GM18499 (cell line): Measurements from ENCODE around the gene HSPBAP1.

Source experiments
- ATAC-seq: cut with Tn5 transposase; IDR thresholded peaks from one replicate; pipeline ENCODE4 v1.9.1; 2021; ENCODE audit warnings: moderate number of reproducible peaks; ENCODE audit not compliant: insufficient read depth, unreplicated experiment

The HSPBAP1 gene, protein sequence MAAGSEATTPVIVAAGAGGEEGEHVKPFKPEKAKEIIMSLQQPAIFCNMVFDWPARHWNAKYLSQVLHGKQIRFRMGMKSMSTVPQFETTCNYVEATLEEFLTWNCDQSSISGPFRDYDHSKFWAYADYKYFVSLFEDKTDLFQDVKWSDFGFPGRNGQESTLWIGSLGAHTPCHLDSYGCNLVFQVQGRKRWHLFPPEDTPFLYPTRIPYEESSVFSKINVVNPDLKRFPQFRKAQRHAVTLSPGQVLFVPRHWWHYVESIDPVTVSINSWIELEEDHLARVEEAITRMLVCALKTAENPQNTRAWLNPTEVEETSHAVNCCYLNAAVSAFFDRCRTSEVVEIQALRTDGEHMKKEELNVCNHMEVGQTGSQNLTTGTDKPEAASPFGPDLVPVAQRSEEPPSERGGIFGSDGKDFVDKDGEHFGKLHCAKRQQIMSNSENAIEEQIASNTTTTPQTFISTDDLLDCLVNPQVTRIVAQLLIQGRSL

DNA sequence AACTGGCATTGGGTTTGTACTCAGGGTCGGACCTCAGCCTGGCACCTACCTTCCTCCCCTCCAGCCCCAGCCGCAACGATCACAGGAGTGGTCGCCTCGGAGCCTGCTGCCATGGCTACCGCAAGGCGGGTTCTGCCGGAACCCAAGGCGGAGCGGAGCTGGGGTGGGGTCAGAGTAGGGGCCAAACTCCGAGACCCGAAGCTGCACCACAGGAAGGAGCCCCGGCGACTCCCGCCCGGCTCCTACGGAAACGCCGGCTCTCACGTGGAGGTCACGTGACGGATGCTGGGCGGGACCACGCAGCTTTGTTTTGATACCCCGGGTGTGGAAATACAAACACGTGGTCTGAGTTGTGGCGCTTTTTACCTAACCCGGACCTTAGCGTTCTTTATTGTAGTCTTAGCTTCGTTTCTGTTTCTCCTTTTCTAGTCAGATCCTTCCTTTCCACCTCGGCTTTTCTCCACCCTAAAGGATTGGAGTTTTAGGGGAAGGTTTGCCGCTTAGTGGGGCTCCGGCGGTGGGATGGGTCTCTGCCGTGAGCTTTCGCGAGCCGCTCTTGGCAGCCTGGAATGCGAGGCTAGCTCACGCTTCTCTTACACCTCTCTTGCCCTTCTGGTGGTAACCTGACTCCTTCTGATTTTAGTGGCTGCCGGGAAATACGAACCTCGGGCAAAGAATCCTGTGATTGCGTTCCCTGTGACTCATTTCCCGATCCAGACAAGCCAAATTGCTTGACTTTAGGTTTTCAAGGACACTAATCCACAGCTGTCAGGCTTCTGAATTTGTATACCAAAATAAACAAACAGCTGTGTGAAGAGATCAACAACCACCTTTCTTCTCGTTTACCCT lies at the start of gene HSPBAP1:
Gene HSPBAP1 (minus strand): TSS at position 264 of the 849 bp plus-strand sequence. CDS start 151 bp downstream, at position 113.
- ATAC-seq: no peak

DNA sequence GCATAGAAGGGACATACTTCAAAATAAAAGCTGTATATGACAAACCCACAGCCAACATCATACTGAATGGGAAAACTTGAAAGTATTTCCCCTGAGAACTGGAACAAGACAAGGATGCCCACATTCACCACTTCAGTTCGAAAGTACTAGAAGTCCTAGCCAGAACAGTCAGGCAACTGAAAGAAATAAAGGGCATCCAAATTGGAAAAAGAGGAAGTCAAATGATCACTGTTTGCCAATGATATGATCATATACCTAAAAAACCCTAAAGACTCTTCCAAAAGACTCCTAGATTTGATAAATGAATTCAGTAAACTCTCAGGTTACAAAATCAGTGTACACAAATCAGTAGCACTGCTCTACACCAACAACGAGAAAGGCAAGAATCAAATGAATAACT lies 42.0 kb upstream of the HSPBAP1 start:
- no peak for ATAC-seq

DNA sequence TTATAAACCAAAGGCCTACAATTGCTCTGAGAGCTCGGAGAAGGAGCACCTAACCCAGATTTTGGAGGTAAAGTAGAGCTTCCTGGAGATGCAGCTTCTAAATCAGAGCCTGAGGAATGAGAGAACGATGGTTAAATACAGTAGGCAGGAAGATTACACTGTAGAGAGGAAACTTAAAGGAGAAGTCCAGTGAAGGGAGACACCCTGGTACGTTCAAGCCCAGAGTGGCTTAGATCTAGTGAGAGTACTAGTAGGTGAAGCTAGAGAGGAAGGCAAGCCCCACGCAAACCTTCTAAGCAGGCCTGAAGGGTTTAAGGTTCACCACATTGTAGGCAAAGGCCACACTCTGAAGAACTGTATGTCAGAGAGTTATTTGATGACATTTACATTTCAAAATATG lies 34.6 kb upstream of the HSPBAP1 start:
- ATAC-seq: no peak

DNA sequence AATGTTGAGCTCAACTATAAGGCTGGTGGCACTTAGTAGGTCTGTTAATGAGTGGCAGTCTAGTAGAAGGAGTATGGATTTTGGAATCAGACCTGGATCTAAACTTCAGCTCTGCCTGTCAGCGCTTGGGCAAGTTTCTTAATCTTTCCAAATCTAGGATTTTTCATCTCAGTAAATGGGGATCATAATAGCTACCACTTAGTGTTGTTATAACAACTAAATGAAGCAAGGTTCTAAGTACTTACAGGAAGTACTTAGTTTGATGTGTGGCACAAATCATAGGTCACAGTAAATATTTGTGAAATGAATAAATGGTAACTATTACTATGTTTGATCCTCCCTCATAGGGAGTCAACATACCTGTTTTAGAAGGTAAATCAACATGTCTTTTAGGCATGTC lies 32.6 kb upstream of the HSPBAP1 start:
- ATAC-seq: no peak

DNA sequence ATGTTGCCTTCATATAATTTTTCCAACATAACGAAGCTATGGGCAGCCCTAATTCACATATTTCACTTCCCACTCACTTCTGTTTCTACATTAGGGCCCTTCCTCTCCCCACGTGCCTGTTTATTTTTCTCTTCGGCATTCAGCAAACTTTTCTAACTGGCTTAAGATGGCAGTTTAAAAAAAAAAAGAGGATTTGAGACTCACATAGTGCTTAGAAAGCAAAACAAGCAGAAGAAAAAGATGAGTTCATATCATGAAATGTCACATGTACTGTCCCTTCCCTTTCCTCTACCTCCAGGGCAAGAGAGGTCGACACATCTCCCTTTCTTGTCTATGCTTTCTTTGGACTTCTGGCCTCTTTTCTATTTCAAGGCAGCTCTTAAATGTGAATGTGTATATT lies 31.8 kb upstream of the HSPBAP1 start:
- no peak for ATAC-seq

DNA sequence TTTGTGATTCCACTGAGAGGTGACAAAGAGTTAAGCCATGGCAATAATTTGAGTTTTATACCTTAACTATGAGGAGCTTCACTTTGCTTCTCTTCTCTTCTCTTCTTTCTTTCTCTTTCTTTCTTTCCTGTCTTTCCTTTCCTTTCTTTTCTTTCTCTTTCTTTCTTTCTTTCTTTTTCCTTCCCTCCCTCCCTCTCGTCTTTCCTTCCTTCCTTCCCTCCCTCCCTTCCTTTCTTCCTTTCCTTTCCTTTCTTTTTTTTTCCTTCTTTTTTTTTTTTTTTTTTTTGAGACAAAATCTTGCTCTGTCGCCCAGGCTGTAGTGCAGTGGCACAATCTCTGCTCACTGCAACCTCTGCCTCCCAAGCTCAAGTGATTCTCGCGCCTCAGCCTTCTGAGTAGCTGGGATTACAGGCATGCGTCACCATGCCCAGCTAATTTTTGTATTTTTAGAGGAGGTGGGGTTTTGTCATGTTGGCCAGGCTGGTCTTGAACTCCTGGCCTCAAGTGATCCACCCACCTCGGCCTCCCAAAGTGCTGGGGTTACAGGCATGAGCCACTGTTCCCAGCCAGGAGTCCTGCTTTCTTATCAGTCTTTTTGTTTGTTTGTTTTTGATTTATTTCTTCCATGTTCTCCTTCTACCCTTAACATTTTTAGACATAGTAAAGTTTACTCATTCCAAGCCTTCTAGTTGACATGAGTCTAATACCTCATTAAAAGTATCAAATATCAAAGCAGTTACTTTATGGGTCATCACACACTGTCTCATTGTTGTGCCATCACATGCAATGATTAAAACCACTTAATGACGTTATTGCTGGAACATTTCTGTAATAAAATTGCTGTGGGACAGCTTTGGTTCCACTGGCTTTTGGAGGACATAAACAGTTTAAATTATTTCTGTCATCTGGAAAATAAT lies 31.1 kb upstream of the HSPBAP1 start:
- no peak for ATAC-seq

DNA sequence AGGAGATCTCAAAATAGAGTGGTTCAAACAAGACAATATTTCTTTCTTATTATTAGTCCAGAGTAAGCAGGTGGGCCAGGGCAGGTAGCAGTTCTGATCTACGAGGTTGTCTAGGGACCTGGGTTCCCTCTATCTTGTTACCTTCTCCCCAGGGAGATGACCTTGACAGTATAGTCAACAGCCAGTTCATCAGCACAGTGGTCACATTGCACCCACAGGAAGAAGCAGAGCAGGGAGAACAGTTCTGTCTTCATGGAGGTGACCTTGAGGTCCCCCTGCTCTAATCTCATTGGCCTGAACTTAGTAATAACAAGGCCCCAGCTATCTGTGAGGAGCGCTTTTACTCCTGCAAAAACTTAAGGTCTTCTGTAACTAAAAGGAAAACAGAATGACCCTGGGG lies 23.0 kb upstream of the HSPBAP1 start:
- ATAC-seq: no peak

DNA sequence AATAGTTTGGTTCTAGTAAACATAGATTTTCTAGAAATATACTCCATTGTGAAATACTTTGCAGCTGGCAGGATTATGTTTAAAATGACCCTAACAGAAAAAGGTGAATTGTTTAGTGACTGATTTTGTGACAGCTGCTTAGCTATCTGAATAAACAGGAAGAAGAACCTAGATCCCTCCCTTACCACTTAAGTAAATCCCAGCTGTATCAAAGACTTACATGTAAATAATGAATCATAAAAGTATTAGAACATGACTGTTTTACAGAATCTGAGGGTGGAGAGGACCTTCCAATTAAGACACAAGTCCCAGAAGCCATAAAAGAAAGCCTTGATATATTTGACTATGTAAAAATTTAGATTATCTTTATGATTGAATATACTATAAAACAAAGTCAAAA lies 17.1 kb upstream of the HSPBAP1 start:
- ATAC-seq: no peak

DNA sequence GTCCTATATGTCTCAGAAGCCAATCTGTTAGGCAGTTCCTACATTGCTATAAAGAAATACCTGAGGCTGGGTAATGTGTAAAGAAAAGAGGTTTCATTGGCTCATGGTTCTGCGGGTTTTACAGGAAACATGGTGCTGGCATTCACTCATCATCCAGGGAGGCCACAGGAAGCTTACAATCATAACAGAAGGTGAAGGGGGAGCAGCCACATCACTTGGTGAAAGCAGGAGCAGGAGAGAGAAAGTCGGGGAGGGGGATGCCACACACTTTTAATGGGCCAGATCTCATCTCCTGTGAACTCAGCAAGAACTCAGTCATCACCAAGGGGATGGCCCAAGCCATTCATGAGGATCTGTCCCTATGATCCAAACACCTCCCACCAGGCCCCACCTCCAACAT lies 10.3 kb upstream of the HSPBAP1 start:
- ATAC-seq: no peak

DNA sequence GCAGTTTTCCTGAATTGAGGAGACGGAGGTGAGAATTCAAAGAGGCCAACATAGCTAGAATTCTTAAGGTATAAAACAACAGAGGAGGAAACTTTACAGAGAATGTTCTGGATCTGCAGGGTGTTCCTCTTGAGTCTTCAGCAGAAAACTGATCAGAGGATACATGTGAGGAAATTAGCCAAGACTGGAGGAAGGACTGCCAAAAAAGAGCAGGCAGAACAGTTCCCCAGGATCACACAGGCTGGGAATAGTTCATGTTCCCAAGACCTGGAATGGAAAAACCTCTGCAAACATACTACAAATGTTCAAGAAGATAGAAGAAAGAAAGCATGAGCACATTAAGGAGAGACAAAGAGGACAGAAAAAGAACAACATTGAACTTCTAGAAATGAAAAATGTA lies 8.7 kb upstream of the HSPBAP1 start:
- ATAC-seq: no peak

DNA sequence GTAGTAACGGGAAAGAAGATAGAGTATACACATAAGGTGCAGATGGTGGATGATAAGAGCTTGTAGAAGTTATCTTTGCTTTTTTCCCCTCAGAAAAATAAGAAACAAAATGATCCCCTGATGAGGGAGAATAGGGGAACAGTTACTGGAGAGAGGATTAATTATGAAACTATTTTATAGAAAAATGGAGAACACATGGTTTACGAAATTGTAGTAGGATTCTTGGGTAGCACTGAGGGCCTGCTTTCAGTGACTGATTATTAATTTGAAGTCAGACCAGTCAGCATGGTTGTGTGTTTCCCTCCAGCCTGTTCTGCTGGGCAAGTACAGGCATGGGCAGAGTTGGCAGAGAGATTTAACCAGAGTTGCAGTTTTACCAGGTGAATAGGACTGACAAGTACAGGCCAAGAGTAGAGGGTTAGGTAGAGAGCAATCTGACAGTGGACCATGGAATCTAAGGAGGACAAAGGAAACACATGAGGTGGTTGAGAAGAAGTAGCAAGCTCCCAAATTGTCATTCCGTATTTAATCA lies 7.1 kb upstream of the HSPBAP1 start:
- ATAC-seq: no peak

DNA sequence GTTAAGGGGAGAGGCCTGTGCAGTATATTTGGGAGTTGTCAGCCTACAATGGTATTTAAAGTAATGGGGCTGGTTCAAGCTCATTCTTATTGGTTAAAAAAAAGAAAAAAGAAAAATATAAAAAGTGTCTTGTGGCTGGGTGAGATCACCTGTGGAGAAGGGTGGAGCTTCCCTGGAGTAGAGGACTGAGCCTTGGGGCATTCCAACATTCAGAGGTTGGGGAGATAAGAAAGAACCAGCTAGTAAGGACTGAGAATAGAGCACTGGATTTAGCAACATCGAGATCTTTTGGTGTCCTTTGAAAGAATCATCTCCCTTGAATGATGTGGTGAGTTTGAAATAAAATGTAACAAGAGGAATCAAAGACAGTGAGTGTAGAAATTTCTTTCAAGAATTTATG lies 6.4 kb upstream of the HSPBAP1 start:
- ATAC-seq: no peak

DNA sequence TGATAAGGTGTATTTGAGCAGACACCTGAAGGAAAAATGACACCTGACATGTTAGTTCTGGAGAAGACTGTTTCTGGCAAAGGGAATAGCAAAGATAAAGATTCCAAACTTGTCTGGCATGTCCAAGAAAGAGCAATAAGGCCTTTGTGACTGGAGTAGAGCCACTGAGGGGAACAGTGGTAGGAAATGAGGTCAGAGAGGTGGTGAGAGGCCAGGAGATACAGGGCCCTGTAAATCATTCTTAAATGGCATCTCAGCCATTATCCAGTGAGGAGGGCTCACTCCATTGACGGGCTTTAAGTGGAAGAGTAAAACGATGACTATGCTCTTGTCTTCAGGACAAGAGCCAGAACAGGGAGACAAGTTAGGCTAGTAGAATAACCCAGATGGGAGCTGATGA lies 5.7 kb upstream of the HSPBAP1 start:
- no peak for ATAC-seq

DNA sequence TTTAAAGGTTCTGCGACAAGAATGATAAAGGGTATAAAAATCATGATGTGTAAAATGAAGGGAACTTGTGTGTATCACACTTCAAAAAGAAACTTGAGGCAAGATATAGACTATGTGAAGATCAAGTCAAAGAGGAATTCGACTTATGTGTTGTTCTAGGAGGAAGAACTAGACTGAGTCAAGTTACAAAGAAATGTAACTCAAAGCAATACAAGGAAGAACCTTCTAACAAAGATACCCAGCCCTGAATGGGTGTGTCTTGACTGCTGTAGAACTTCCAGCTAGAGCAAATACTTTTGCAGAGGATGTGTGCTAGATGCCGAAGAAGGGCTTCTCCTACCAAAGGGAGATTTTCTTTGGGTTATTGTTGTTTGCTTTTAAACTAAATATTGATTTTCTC lies 3.7 kb upstream of the HSPBAP1 start:
- ATAC-seq: no peak

DNA sequence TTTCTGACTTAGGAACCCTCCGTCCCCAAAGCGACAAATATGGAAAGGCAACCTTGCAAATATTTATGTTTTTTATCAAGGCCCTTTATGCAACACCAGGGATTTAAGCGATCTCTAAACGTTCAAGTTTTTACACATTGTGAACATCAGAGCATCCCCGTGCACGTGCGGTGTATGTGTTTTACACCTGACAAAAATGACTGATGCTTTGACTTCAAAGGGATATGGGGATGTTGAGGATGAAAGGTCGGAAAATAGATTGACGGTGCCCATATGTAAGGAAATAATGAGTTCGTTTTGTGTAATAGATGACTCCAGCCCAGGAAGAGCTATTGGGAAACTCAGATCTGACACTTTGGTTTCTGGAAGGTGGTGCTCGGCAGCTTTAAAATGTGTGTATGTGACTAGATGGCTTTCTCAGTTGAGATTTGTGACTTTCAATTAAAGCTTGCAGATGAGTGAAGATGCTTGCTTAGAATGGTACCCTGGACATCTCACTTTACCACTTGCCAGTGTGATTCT lies 2.1 kb upstream of the HSPBAP1 start:
- ATAC-seq: no peak

DNA sequence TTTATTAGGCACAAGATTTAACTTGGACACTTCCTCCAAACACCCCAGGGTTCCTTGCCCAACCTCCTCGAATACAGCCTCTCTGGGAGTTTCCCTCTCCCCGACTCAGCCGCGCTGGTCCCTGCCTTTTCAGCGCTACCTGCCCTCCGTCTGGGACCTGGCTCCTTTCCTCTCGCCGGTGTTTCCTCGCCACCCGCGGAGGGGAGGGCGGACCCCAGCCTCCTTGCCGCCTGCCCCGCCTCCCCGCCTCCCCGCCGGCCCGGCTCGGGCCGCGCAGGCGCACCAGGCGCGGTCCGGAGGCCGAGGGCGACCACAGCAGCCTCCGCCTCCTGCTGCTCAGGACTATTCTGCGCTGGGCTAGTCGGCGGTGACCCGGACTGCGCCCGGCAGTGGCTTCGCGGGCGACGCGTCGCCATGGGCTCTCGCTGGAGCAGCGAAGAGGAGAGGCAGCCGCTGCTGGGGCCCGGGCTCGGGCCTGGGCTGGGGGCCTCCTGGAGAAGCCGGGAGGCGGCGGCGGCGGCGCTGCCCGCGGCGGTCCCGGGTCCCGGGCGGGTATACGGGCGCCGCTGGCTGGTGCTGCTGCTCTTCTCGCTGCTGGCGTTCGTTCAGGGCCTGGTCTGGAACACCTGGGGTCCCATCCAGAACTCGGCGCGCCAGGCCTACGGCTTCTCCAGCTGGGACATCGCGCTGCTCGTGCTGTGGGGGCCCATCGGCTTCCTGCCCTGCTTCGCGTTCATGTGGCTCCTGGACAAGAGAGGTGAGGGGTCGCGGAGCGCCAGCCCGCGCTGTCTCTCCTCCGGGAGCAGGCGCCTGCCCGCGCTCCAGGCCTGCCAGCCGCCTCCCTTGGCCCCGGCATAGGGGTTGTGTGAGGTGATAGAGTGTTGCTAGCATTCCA lies 1.4 kb upstream of the HSPBAP1 start, which contains the start of gene SLC49A4:
Gene SLC49A4 (plus strand): TSS at position 291 of the 895 bp plus-strand sequence. CDS start 124 bp downstream, at position 415.
- peak; percentile 41 for ATAC-seq

DNA sequence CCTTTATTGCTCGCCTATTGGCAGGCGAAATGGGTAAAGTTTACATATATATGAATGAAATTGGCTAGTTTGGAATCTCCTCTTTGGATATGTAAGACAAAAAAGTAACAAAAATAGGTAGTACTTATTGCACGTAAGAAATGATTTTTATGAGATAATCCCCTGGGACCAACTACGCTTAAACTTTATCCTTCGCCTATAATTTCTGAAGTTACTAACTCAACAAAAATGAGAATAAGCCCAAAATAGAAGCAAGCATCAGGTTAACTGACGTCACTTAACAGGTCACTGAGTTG lies 800 bp upstream of the HSPBAP1 start:
- ATAC-seq: no peak

DNA sequence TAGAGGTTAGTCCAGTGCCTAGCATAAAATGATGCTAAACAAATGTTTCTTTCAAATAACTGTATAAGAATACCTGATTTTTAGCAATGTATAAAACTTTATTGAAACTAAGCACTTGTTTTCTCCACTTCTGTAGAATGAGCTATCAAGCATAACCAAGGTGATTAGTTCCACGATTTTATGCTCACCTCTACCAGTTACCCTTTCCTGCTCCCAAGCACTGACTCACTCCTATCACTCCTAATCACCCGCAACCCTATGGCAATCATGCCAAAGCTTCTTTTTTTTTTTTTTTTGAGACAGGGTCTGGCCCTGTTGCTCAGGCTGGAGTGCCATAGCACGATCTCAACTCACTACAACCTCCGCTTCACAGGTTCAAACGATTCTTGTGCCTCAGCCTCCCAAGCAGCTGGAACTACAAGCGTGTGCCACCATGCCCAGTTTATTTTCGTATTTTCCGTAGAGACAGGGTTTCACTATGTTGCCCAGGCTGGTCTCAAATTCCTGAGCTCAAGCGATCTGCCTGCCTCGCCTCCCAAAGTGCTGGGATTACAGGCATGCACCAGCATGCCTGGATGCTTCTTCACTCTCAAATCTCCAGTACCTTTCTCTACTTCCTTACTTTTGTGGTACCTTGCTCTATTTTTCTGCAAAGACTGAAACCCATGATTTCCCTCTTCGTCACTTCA lies 3.9 kb downstream of the HSPBAP1 start:
- no peak for ATAC-seq
